Cardiac septum (tissue), 1 donor: ENCODE data around the gene ASPDH. TPM values are rescaled to one million over a fixed set of nuclear protein-coding genes. Genes with fewer than 3 reads are reported as not detected.
"Not testable (repeated sequence)": the region's sequence is repeated elsewhere in the genome, so short reads cannot be mapped to it uniquely, and the experiment has no call there.

Experiments
- DNase-seq: peaks from one replicate; pipeline ENCODE4 v3.0.0-alpha.2; 2020; ENCODE audit warnings: low spot score
- intact Hi-C: fragments of 100-400 bp; cut with DNase I; formaldehyde crosslinking; loops from one replicate; pipeline ENCODE4 v1.14.0; 2022
- total RNA-seq: library from RNA; stranded (reverse); fragmentation: NEBNext Ultra II Directional; extraction: Animal tissue kit (Norgen Biotek cat#: 25700); gene quantifications from one replicate; pipeline ENCODE4 v1.2.1, GENCODE V29; 2021
- donor health status: DM: no; HTN: no; CAD: no.

Gene ASPDH
- total RNA-seq, 1 donor from 2014 or later = not detected

- no peak for DNase-seq
- intact Hi-C loops = no loop called here
These were observed 28.3 kb downstream of the ASPDH start for GRCh38 chr19:50485284-50485955.

GRCh38 chr19:50482916-50483315, 30.8 kb downstream of the ASPDH start:
- DNase-seq = no peak
- intact Hi-C loops = no loop called here

DNA sequence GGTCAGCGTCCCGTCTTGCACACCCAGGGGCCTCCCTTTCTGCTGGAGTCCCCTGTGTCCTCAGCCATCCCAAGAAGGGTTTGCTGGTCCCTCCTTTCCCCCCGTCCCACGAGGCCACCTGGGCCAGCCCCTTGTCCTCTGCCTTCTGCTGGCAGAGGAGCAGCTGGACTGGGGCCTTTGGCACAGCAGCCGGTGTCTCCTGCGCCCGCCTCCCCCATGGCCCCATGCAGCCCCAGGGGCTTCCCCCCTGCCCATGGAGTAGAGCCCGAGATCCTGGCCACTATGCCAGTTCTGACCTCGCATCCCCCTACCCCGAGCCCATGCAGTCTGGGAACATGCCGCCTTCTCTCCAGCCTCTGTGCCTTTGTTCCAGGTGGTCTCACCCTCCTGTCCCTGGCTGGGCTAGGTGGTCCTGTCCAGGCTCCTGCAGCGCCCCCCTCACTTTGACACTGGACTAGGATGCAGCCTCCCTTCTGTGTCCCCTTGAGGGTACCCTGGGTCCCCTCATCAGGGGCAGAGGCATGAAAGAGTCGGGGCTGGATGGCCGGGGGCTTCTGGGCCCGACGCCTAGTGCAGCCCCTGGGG, 31.4 kb downstream of the ASPDH start:
- DNase-seq = no peak
- intact Hi-C loops = no loop called here

- no peak for DNase-seq
- intact Hi-C loops = no loop called here
These were observed 32.2 kb downstream of the ASPDH start for GRCh38 chr19:50481351-50482149.

DNA sequence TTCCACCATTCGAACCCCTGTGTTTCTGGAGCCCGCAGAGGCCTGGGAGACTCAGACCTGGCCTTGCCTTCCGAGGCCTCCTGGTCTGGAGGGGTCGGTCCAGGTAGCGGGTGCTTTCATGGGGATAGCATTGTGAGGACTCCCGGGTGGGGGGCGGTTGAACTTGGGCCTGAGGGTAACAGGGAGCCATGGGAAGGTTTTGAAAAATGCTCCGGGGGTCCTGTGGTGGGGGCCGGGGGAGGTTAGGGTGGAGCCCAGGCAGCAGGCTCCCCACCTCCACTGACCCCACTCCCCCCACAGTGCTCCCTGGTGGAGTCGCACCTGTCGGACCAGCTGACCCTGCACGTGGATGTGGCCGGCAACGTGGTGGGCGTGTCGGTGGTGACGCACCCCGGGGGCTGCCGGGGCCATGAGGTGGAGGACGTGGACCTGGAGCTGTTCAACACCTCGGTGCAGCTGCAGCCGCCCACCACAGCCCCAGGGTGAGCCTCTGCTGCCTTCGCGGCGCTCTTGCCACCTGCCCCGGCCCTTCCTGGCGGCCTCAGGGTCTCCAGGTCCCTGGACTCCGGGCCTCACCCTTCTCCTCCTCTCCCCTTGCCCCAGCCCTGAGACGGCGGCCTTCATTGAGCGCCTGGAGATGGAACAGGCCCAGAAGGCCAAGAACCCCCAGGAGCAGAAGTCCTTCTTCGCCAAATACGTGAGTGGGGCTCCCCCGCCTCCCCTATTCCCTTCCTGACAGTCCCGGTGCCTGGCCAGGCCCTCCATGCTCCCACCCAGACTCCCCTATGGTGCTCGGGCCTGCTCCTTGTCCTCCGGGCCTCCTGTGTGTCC, 33.2 kb downstream of the ASPDH start:
- DNase-seq = no peak
- intact Hi-C loops = no loop called here

DNA sequence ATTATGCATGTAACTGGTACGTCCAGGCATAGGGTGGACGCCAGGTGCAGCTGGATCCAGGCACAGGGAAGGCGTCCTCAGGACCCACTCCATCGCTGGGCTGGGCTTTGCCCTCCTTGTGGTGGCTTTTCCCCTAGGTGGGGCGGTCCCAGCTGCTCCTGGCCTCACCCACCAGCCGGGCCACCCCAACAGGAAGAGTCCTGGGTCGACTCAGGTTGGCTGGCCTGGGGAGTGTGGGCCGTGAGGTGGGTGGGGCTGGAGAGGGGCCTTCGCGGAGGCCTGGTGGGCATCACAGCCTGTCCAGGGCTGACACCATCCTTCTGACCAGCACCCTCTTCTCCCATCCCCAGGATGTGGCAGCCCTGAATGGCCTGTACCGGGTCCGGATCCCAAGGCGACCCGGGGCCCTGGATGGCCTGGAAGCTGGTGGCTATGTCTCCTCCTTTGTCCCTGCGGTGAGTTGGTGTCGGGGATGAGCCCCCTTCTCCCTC, 33.9 kb downstream of the ASPDH start:
- no peak for DNase-seq
- intact Hi-C loops = loop anchor here (5.0 kb wide), 1 partner anchor 103 kb away; the partner anchor contains the start of gene NR1H2

- intact Hi-C loops = loop anchor here (5.0 kb wide), 1 partner anchor 102 kb away; the partner anchor contains the start of gene NR1H2
- no peak for DNase-seq
These were observed 34.6 kb downstream of the ASPDH start for GRCh38 chr19:50478901-50479715.

DNA sequence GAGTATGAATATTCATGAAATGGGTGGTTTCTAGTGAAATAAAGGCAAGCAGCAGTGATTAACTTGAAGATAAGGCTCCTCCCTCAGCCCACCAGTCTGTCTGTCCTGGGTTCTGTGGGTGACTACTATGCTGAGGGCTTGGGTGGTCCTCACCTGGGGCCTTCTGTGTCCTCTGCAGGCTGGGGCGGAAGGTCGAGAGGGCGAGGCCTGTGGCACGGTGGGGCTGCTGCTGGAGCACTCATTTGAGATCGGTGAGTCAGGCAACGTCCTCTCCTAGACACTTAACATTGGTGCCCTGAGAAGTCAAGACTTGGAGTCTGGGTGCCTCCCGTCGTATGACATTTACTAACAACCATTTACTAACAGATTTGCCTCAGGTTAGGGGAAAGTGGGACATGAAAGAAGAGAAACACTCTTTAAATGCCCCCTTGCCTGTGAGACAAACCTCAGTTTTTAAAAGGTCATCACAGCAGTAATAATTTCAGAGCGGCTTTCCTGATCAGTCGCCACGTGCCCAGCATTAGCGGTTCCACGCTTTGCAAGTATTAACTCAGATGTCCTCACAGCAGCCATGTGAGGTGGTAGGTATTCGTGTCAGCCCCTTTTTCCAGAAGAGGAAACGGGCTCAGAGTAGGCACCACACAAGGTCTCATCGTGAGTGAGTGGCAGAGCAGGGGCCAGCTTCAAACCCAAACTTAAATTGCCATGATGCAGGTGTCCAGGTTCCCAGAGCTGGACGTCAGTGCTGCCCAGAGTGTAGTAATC, 35.8 kb downstream of the ASPDH start:
- no peak for DNase-seq
- intact Hi-C loops = loop anchor here (2.0 to 5.0 kb wide), 2 partner anchors 33 to 101 kb away; partner anchors contain the start of genes JOSD2 and NR1H2

DNA sequence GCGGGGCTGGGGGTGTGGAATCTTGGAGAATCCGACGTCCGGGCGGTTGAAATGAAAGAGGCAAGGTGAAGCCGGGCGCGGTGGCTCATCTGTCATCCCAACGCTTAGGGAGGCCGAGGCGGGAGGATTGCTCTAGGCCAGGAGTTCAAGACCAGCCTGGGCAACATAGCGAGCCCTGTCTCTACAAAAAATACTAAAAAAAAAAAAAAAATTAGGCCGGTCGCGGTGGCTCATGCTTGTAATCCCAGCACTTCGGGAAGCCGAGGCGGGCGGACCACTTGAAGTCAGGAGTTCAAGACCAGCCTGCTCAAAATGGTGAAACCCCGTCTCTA, 36.8 kb downstream of the ASPDH start:
- no peak for DNase-seq
- intact Hi-C loops = loop anchor here (2.0 to 5.0 kb wide), 2 partner anchors 34 to 100 kb away; partner anchors contain the start of genes JOSD2 and NR1H2

- intact Hi-C loops = loop anchor here (2.0 to 5.0 kb wide), 2 partner anchors 34 to 99 kb away; partner anchors contain the start of genes JOSD2 and NR1H2
- DNase-seq = peak; percentile 91
These were observed 37.3 kb downstream of the ASPDH start, which contains the start of the genes EMC10 and GARIN5A for GRCh38 chr19:50476224-50476906. TSS of gene EMC10 (plus strand) at chr19:50476507. CDS start at chr19:50476545, 38 bp downstream. TSS of gene GARIN5A (minus strand) at chr19:50476848. CDS start at chr19:50476388, 460 bp downstream.

- intact Hi-C loops = loop anchor here (2.0 to 5.0 kb wide), 2 partner anchors 35 to 98 kb away; partner anchors contain the start of genes JOSD2 and NR1H2
- DNase-seq = no peak
These were observed 37.9 kb downstream of the ASPDH start for GRCh38 chr19:50475736-50476223.

DNA sequence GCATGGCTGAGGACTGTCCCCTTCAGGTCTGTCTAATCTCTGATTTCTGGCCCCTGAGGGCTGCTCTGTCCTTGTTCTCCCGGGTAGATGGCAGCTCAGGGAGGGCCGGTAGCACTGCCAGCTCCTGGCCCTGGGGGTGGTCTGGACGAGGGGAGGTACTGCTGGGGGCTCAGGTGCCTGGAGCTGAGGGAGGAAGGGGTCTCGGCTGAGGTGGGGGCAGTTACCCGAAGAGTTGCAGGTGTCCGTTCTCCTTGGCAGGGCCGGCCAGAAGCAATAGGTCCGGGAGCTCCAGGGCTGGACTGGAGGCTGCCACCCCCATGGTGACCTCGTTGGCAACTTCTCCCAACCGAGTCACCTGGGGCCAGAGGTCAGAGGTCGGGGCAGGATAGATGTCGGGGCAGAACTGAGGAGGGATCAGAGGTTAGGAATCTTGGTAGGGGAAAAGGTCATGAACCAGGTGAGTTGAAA, 38.6 kb downstream of the ASPDH start:
- no peak for DNase-seq
- intact Hi-C loops = loop anchor here (5.0 kb wide), 1 partner anchor 98 kb away; the partner anchor contains the start of gene NR1H2

- DNase-seq, intact Hi-C loops: not testable (repeated sequence)
These were observed 40.4 kb downstream of the ASPDH start for GRCh38 chr19:50473336-50473735.

DNA sequence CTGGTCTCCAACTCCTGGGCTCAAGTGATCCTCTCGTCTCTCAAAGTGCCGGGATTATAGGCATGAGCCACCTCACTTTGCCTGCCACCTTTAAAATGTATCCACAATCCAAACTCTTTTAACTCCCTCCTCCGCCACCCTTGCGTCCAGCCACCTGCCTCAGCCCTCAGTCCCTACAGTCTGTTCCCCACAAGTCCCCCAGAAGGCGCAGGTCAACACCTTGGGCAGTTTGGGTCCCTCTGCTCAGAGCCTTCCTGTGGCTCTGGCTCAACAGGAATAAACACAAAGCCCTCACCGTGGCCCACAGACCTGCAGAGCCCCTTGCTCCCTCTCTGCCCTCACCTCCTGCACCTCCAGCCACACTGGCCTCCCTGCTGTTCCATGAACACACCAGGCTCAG, 44.9 kb downstream of the ASPDH start:
- intact Hi-C loops = no loop called here
- DNase-seq = no peak

- intact Hi-C loops = no loop called here
- no peak for DNase-seq
These were observed 46.1 kb downstream of the ASPDH start for GRCh38 chr19:50467566-50467965.

DNA sequence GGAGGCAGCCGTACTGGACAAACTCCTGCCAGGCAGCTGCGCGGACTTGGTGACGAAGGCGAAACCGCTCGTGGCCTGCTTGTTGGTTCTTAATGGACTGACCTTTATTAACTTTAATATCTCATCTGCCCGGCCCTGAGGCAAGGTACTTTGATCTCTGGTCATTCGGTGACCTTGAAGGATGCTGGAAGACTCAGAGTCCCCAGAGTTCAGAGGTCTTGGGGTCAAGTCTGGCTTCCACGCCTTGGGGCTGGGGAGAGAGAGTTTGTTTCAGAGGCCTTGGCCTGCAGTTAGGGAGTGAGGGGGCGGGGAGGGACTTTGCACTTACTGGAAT, 47.0 kb downstream of the ASPDH start:
- intact Hi-C loops = no loop called here
- DNase-seq = no peak
